ENCODE results near the gene GPRC6A. TPM values are rescaled to one million over a fixed set of nuclear protein-coding genes. Genes with fewer than 3 reads are reported as not detected.

The GPRC6A gene
- polyA plus RNA-seq, 1 donor: not detected

GRCh38 chr6:116779573-116780164, 49.2 kb downstream of the GPRC6A start:
- no peak for DNase-seq (ENCODE audit: low read depth)

GRCh38 chr6:116773886-116774285, 55.0 kb downstream of the GPRC6A start:
- no peak for DNase-seq (ENCODE audit: low read depth)

- no peak for DNase-seq (ENCODE audit: low read depth)
Measured at GRCh38 chr6:116772450-116772849, 56.4 kb downstream of the GPRC6A start.

- peak; percentile 58 for DNase-seq (ENCODE audit: low read depth)
Measured at GRCh38 chr6:116767715-116768114, 61.2 kb downstream of the GPRC6A start.

- no peak for DNase-seq (ENCODE audit: low read depth)
Measured at GRCh38 chr6:116766506-116767176, 62.2 kb downstream of the GPRC6A start.

- DNase-seq (ENCODE audit: low read depth): no peak
Measured at GRCh38 chr6:116764961-116765841, 63.7 kb downstream of the GPRC6A start, which contains the start of gene FAM162B. TSS of gene FAM162B (minus strand) at chr6:116765719. CDS start at chr6:116765576, 143 bp downstream.

- DNase-seq (ENCODE audit: low read depth): no peak
Measured at GRCh38 chr6:116764629-116764960, 64.3 kb downstream of the GPRC6A start.

- DNase-seq (ENCODE audit: low read depth): no peak
Measured at GRCh38 chr6:116763906-116764628, 64.8 kb downstream of the GPRC6A start.

- DNase-seq (ENCODE audit: low read depth): no peak
Measured at GRCh38 chr6:116763048-116763447, 65.8 kb downstream of the GPRC6A start.

GRCh38 chr6:116762235-116762634, 66.6 kb downstream of the GPRC6A start:
- DNase-seq (ENCODE audit: low read depth): no peak

- no peak for DNase-seq (ENCODE audit: low read depth)
Measured at GRCh38 chr6:116761779-116762178, 67.1 kb downstream of the GPRC6A start.

GRCh38 chr6:116745176-116745575, 83.7 kb downstream of the GPRC6A start:
- DNase-seq (ENCODE audit: low read depth): no peak

Other genes with a start within 250 kb of the GPRC6A start
- 0.52 TPM for gene RSPH4A, start 212.6 kb downstream of the GPRC6A start, polyA plus RNA-seq (ENCODE audit: insufficient read length)
- gene ZUP1, start 160.3 kb downstream of the GPRC6A start, polyA plus RNA-seq (ENCODE audit: insufficient read length): 8.0 TPM
- gene KPNA5, start 147.9 kb downstream of the GPRC6A start, polyA plus RNA-seq (ENCODE audit: insufficient read length): 14.0 TPM
- gene FAM162B, start 63.4 kb downstream of the GPRC6A start, polyA plus RNA-seq (ENCODE audit: insufficient read length): 5.5 TPM
- not detected for gene RFX6, start 48.2 kb upstream of the GPRC6A start, polyA plus RNA-seq (ENCODE audit: insufficient read length)

All from forelimb muscle (tissue), 1 donor.